Activated T-helper 1 cell treated with anti-CD3 and anti-CD28 coated beads, Interleukin-2, amount 50 U/mL, for 16 hours (primary cell): ENCODE measurements around the gene ANKMY2.
"Not testable (repeated sequence)": the region's sequence is repeated elsewhere in the genome, so short reads cannot be mapped to it uniquely, and the experiment has no call there.

Experiments used
- DNase-seq, 2 donors: peaks; one replicate each; pipeline ENCODE4 v3.0.0-alpha.2; 2020; ENCODE audit warnings: low read depth in 1 of 2, low spot score in 1 of 2

Gene ANKMY2

DNA sequence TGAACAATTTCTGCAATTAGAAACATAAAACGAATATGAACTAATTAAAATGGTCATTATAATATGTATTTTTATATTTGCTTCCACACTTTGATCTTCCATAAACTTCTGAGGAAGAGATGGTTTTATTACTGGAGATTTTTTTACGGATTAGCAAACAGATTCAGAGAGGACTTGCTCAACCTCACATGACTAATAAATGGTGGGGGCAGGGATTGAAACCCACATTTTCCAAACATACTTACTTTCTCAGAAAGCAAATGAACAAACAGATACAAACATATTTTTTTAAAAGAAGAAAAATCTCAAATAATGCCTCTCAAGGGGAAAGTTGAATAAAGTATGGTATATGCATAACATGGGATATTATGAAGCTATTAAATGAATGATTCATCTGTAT, 18.3 kb downstream of the ANKMY2 start:
- no peak for DNase-seq

DNA sequence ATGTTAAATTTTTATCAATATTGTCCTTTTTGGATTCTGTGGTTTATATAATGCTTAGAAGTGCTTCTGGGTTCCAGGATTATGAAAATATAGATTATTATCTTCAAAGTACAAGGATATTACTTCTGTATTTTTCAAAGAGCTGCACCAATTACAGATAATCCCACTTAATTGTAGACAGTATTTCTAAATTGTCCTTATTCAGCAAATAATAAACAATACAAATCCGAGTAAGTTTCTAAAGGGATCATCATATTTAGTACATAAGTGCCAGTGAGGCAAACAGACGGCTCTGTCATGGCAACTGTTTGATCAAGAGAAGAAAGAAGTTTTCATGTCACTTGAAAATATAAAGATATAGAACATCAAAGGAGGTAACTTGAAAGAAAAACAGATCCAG, 19.2 kb downstream of the ANKMY2 start:
- no peak for DNase-seq

DNA sequence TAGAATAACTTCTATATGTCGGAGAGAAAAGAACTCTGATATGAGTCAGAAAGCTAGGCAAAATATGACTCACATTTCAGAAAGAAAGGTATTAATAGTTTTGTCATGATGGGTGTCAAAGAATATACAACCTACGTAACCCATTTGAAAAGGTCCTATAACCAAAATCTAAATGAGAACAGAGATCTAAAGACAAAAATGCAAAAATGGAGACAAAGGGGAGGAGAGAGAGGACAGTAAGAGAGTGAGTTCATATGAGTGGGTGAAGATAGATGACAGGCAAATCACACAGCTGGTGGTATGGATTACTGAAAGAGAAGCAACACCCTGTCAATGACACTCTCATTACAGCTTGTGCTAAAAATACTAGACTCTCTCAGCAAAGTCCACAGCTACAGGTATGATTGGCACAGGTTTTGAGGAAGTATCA, 25.6 kb downstream of the ANKMY2 start:
- DNase-seq: no peak

- no peak for DNase-seq
These were observed 29.0 kb downstream of the ANKMY2 start for GRCh38 chr7:16616542-16616941.

GRCh38 chr7:16616122-16616521, 29.4 kb downstream of the ANKMY2 start:
- no peak for DNase-seq

- DNase-seq: no peak
These were observed 30.3 kb downstream of the ANKMY2 start for GRCh38 chr7:16615228-16615627.

DNA sequence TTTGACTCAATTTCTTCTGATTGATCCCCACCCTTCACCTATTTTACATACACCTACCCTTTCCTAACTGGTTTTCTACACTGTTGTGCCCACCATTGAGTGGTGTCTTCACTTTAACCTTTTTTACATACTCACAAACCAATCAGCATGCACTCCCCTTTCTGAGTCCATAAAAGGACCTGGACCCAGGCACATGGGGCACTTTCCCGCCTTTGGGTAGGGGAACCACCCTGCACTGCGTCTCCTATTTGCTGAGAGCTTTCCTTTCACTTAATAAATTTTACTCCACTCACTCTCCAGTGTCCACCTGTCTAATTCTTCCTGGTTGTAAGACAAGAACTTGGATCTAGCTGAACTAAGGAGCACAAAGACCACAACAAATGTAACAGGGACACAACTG, 33.8 kb downstream of the ANKMY2 start:
- no peak for DNase-seq

DNA sequence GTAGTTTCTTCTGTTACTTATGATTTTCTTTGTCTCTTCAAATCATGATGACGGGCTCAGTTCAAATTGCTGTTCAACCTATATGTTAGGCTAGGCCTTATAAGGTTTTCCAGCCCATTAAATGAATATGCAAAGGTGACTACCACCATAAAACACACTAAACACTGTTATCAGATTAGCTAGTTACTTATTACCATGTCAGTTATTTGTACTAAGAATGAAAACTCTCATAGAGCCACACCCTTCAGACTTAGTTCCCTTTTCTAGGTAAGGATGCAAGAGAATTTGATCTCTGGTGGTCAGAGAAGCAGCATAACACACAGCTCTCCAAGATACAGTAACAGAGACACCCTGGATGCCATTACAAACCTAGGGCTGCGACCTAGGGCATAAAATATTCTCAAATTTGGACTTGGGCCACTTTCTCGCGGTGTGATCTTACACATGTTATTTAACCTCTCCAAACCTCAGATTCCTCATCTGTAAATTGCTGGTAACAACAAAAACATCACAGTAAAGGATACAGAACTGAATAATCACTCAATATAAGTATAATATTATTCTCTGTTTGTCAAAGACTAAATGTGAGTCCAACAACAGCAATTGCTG, 35.6 kb downstream of the ANKMY2 start:
- DNase-seq: no peak

DNA sequence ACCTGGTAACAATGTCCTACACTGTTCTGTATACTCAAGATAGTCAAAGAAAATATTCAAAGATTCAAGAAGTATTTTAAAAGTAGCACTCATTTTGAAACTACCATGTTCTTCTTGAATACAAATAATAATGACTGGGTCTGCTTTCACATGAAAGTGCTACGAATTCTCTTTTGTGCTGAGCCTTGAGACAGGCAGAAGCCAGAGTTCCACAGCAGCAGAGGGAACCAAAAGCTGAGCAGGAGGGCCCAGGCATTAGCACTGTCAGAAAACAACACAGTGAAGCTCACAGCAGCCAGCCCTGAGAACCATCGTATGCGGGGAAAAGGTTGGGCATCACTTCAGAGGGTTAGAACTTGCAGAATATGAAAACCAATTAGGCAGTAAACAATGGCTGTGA, 38.9 kb downstream of the ANKMY2 start:
- DNase-seq: no peak

DNA sequence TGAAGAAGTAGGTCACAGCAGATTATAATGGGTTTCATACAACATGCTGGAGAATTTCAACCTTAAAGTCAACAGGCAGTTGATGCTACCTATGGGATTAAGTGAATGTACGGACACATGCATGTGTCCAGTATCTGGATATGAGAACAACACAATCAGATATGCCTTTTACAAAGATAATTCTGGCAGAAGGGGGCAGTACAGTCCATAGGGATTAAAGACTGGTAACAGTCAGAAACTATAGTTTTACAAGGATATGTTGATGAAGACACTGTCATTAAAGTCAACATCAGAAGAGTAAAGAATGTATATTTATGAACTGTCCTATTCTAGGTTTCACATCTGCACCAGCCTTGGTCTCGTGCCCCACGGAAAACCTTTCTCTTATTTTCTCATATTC, 41.5 kb downstream of the ANKMY2 start:
- no peak for DNase-seq

DNA sequence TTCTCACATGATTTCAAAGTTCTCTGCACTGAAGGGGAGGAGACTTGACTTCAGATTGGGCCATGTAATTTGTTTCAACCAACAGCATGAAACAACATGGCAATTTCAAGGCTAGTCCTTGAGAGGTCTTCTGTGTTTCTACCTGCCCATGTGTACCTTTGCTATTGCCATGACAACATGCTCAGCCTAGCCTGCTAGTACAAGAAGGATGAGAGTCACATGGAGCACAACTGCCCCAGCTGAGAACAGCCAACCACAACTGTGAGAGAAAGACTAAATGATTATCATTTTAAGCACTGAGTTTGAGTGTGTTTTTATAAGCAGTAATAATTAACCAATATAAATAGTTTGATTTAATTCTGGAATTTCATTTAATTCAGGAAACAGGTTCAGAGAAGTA, 41.9 kb downstream of the ANKMY2 start:
- no peak for DNase-seq

GRCh38 chr7:16599860-16600259, 45.7 kb downstream of the ANKMY2 start:
- DNase-seq: no peak

- no peak for DNase-seq
These were observed 47.5 kb downstream of the ANKMY2 start for GRCh38 chr7:16598015-16598414.

DNA sequence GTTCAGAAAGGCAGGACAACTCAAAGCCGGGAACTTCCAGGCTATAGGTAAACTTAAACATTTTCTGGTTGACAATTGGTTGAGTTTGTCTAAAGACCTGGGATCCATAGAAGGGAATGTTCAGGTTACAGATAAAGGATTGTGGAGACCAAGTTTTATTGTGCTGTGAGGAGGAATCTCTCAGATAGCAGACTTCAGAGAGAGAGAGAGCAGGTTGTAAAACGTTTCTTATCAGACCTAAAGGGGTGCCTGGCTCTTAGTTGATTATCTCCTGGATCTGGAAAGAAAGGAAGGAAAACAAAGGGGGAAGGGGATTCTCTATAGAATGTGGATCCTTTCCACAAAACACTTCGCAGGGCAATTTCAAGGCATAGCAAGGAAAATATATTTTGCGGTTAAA, 50.0 kb downstream of the ANKMY2 start:
- DNase-seq: not testable (repeated sequence)

DNA sequence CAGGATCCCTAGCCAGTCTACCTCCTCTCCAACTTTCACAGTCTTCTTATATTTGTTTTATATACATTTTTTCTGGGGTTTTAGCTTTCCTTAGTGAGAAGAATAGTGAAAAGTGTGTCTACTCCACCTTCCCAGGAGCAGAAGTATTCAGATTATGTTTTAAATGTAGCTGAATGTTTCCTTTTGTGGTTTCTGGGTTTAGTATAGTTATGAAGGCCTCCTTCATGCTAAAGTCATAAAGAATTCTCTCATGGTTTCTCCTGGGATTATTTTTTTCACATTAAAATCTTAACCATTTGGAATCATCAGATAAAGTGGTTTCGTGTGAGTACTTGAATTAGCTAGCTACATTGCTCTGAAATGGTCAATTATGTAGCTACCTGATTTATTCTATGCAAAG, 50.9 kb downstream of the ANKMY2 start:
- DNase-seq: no peak

GRCh38 chr7:16594061-16594460, 51.5 kb downstream of the ANKMY2 start:
- DNase-seq: no peak

- DNase-seq: no peak
These were observed 53.2 kb downstream of the ANKMY2 start for GRCh38 chr7:16592395-16592794.

DNA sequence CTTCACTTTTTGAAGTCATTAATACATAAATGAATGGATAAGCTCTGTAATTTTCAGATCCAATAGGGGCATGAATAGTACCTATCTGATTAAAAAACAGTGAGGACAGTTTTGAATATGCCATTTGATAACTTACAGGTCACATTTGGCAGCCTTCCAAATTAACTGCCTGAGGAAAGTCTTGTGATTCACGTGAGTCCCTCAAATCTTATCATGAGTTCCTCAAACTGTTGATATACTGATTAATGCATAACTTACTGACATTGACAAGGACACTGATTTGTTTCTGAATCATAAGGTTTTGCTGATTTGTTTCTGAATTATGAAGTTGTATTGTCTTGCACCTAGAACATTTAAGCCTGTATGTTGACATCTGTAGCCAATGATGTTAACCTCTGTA, 55.1 kb downstream of the ANKMY2 start:
- no peak for DNase-seq

DNA sequence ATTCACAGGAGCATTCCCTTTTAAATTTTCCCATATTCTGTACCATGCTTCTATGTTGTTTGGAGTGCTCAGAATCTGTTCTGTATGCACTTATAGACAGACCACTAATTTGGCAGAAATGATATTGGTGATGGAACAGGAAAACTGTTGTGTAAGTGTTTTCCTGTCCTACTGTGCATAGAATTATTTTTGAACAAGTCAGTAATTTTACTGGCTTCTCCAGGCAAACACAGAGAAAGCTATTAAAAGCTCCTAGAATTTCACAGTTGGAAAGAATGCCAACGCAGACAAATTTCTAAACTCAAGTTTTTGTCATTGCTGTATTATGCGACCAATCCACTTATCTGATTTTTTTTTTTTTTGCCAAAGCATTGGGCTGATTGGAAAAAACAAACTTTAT, 55.7 kb downstream of the ANKMY2 start:
- no peak for DNase-seq

DNA sequence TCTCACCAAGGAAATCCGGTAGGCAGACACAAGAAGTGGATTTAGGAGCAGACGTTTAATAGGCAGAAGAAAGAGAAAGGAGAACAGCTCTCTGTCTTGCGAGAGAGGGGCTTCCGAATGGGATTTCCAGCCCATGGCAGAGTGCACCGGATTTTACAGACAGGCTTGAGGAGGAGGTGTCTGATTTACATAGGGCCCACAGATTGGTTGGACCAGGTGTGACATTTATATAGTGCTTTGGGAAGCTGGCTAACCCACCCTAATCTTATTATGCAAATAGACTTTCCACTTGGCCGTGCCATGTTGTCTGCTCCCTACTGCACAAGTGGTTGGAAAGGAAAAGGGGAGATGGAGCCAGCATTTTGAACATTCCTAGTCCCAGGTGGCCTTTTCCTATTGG, 57.8 kb downstream of the ANKMY2 start:
- DNase-seq: no peak

DNA sequence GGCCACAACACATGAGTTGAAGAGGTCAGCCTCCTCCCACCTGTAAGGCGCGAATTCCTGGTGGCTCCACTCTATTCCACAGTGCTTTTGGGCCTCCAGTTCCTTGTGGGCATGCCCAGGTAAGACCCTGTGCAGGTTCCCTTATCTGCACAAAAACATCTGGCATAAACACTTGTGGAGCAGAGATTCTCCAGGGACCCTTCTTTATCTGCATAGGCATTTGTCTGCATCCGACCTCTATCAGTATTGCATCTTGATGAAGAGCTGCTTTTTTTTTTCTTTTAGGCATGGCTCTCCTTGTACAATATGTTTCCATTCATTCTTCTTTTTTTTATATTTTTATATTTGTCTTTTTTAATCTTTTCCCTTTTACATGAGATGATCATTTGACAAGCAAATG, 58.4 kb downstream of the ANKMY2 start:
- no peak for DNase-seq

DNA sequence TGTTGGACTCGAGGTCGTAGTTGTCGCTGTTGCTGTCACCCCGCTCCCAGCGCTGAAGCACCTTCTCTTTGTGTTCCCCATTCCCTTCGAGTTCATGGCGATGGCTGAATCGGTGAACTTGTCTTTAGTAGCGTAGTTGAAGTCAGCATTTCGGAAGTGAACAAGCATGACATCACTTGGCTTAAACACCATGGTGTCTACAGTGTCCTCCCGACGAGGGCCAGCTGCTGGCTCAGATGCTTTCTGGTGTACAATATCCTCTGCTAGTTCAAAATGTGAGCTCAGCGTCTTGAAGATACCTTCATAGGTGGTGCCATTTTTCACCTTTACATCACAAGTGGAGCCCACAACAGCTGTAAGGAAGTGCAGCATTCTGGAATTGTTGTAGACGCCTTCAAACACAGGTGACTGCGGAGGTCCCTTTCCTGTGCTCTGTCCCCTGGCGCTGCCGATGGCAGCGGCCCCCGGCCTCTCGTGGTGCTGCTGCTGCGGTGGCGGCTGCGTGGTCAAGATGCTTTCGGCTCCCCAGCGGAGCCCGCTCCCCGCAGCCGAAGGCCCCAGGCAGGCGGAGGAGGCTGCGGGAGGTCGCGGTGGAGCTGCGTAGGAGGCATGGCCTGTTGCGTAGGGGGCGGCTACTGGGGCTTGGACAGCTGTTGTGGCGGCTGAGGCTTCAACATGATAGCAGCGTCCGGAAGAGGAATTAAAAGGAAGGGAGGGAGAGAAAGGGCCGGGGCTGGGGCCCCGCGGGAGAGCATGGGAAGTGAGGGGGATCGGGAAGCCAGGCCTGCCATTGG, 59.3 kb downstream of the ANKMY2 start:
- DNase-seq: no peak

- no peak for DNase-seq
These were observed 60.0 kb downstream of the ANKMY2 start for GRCh38 chr7:16585540-16585939.
